ENCODE measurements around the gene PRPF6. TPM values are rescaled to one million over a fixed set of nuclear protein-coding genes. Genes with fewer than 3 reads are reported as not detected.

Gene PRPF6
- polyA plus RNA-seq, 1 donor from 2014 or later = 91.9 TPM

DNA sequence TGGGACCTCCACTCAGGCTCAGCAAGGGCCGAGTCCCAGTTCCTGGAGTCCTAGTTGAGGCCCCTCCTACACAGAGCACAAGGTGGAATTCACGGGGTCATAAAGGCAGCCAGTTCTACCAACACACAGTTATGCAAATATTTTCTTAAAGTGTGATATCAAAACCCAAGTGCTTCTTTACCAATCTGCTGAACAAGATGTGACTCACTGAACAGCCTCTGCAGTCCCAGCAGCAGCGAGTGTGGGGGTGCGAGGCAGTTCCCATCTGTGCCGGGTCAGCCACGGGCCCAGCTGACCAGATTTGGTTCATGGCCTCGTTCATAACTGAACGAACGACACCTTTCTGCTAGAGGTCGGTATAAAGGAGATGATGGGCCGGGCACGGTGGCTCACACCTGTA is 77.6 kb downstream of the PRPF6 start:
- H3K27ac ChIP-seq (ENCODE audit: low read length) = no peak overlapping the region
- H4K20me1 ChIP-seq (ENCODE audit: insufficient read depth) = no peaks in the 10 kb centered on the region
- no peak overlapping the region for H3K4me3 ChIP-seq (ENCODE audit: low read length)
- H3F3A ChIP-seq (ENCODE audit: insufficient read depth, low read length, poor library complexity, severe bottlenecking) = no peaks in the 10 kb centered on the region
- H3K9me3 ChIP-seq (ENCODE audit: low read length) = no peaks in the 10 kb centered on the region
- no peaks in the 10 kb centered on the region for H3K27me3 ChIP-seq (ENCODE audit: insufficient read depth, low read depth, low read length)
- no peaks in the 10 kb centered on the region for H3K36me3 ChIP-seq (ENCODE audit: insufficient read depth, low read length)
- H3K79me2 ChIP-seq (replicated peaks; ENCODE audit: insufficient read depth, low read length) = peaks cover under 1% of the 10 kb centered on the region
- H3K9me2 ChIP-seq (ENCODE audit: insufficient read depth, low read length) = no peaks in the 10 kb centered on the region
- no peak overlapping the region for H3K9ac ChIP-seq (ENCODE audit: low read length)
- H2AFZ ChIP-seq (ENCODE audit: low read depth, low read length) = no peak overlapping the region
- TF ChIP-seq EZH2 (IDR thresholded peaks at IDR 0.05; ENCODE audit: borderline replicate concordance, insufficient read depth, low read length, poor library complexity, severe bottlenecking) (no peak), TAF1 (IDR thresholded peaks at IDR 0.05; ENCODE audit: low read depth) (no peak), EP300 (conservative IDR thresholded peaks at IDR 0.05; ENCODE audit: poor library complexity, severe bottlenecking) (no peak), MXI1 (conservative IDR thresholded peaks at IDR 0.05; ENCODE audit: poor library complexity, severe bottlenecking) (no peak), SMC3 (conservative IDR thresholded peaks at IDR 0.05; ENCODE audit: poor library complexity) (no peak)
- TF ChIP-seq, protein P1, sequence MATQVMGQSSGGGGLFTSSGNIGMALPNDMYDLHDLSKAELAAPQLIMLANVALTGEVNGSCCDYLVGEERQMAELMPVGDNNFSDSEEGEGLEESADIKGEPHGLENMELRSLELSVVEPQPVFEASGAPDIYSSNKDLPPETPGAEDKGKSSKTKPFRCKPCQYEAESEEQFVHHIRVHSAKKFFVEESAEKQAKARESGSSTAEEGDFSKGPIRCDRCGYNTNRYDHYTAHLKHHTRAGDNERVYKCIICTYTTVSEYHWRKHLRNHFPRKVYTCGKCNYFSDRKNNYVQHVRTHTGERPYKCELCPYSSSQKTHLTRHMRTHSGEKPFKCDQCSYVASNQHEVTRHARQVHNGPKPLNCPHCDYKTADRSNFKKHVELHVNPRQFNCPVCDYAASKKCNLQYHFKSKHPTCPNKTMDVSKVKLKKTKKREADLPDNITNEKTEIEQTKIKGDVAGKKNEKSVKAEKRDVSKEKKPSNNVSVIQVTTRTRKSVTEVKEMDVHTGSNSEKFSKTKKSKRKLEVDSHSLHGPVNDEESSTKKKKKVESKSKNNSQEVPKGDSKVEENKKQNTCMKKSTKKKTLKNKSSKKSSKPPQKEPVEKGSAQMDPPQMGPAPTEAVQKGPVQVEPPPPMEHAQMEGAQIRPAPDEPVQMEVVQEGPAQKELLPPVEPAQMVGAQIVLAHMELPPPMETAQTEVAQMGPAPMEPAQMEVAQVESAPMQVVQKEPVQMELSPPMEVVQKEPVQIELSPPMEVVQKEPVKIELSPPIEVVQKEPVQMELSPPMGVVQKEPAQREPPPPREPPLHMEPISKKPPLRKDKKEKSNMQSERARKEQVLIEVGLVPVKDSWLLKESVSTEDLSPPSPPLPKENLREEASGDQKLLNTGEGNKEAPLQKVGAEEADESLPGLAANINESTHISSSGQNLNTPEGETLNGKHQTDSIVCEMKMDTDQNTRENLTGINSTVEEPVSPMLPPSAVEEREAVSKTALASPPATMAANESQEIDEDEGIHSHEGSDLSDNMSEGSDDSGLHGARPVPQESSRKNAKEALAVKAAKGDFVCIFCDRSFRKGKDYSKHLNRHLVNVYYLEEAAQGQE (IDR thresholded peaks at IDR 0.05; ENCODE audit: borderline replicate concordance) = no peak
- TF ChIP-seq, protein P2, sequence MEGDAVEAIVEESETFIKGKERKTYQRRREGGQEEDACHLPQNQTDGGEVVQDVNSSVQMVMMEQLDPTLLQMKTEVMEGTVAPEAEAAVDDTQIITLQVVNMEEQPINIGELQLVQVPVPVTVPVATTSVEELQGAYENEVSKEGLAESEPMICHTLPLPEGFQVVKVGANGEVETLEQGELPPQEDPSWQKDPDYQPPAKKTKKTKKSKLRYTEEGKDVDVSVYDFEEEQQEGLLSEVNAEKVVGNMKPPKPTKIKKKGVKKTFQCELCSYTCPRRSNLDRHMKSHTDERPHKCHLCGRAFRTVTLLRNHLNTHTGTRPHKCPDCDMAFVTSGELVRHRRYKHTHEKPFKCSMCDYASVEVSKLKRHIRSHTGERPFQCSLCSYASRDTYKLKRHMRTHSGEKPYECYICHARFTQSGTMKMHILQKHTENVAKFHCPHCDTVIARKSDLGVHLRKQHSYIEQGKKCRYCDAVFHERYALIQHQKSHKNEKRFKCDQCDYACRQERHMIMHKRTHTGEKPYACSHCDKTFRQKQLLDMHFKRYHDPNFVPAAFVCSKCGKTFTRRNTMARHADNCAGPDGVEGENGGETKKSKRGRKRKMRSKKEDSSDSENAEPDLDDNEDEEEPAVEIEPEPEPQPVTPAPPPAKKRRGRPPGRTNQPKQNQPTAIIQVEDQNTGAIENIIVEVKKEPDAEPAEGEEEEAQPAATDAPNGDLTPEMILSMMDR (IDR thresholded peaks at IDR 0.05; ENCODE audit: poor library complexity, severe bottlenecking) = no peak
- H3K4me2 ChIP-seq (ENCODE audit: low read length) = no peak overlapping the region

DNA sequence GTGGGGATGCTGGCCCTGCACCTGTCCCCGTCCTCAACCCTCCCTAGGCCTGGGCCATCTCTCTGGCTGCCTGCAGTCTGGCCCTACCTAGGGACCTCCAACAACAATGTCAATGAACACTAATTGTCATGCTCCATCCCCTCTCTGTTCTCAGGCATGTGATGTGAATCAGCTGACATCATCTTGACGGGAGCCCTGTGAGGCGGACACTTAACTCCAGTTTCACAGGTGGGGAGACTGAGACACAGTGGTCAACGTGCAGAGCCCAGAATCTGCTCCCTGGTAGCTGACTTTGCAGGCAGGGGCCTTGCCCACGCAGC is 81.3 kb downstream of the PRPF6 start:
- Histone ChIP-seq H3F3A (ENCODE audit: insufficient read depth, low read length, poor library complexity, severe bottlenecking) (no peaks in the 10 kb centered on the region), H2AFZ (ENCODE audit: low read depth, low read length) (peak overlapping the region; percentile 91), H3K79me2 (replicated peaks; ENCODE audit: insufficient read depth, low read length) (peaks cover 7% of the 10 kb centered on the region), H3K4me3 (ENCODE audit: low read length) (peak overlapping the region; percentile 78), H4K20me1 (ENCODE audit: insufficient read depth) (no peaks in the 10 kb centered on the region), H3K9ac (ENCODE audit: low read length) (peak overlapping the region; percentile 83), H3K27me3 (ENCODE audit: insufficient read depth, low read depth, low read length) (no peaks in the 10 kb centered on the region), H3K4me2 (ENCODE audit: low read length) (peak overlapping the region; percentile 73), H3K9me2 (ENCODE audit: insufficient read depth, low read length) (no peaks in the 10 kb centered on the region), H3K9me3 (ENCODE audit: low read length) (no peaks in the 10 kb centered on the region), H3K36me3 (ENCODE audit: insufficient read depth, low read length) (no peaks in the 10 kb centered on the region), H3K27ac (ENCODE audit: low read length) (no peak overlapping the region)
- no peak for TF ChIP-seq RAD21 (conservative IDR thresholded peaks at IDR 0.05)
- TF ChIP-seq, protein P1 (IDR thresholded peaks at IDR 0.05; ENCODE audit: borderline replicate concordance) = no peak
- no peak for TF ChIP-seq SMC3 (conservative IDR thresholded peaks at IDR 0.05; ENCODE audit: poor library complexity)
- TF ChIP-seq EP300 (conservative IDR thresholded peaks at IDR 0.05; ENCODE audit: poor library complexity, severe bottlenecking) = no peak
- TF ChIP-seq, protein P2 (IDR thresholded peaks at IDR 0.05; ENCODE audit: poor library complexity, severe bottlenecking) = no peak
- no peak for TF ChIP-seq MXI1 (conservative IDR thresholded peaks at IDR 0.05; ENCODE audit: poor library complexity, severe bottlenecking)
